HG02678 (cell line): ENCODE results near the gene SMPX.
A peak's percentile ranks its signal among the peaks of the same experiment; 100 is the strongest.

Experiments
- ATAC-seq: cut with Tn5 transposase; IDR thresholded peaks from one replicate; pipeline ENCODE4 v1.9.1; 2021; ENCODE audit warnings: mild to moderate bottlenecking, moderate library complexity; ENCODE audit not compliant: unreplicated experiment

The SMPX gene

DNA sequence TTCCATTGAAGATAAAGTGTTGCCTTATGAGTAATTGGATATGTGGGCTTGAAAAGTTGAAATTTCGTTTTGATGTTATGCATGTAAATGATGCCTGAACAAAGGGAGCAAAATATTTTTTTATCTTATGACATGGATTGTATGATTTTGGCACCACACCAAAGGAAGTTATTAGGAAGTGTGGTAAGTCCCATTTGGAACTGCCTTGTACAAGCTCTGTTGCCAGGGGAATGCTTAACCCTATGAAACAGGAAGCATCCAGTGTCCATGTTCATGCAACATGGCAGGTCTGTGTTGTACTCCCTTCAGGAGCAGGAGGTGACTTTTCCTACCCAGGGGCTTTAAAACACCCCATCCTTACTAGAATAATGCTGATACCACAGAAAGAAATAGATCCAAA lies 13.2 kb downstream of the SMPX start:
- no peak for ATAC-seq

DNA sequence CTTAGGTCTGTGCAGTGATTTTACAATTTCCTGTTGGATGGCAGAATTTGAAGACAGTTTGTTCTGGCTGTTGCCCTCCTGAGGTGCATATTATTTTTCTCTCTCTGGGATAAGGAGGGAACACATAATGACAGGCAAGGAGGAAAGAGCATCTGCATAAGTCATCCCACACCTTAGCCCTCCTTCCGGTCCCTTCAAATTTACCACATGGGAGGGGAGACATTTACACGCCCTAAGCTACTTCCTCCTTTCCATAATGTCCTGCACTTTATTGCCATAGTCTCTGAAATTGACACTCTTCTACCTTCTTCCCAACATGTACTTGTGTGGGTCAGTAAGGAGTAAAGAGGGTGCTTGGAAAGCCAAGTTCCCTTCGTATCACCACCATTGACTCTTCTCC lies 13.9 kb downstream of the SMPX start:
- ATAC-seq = no peak

DNA sequence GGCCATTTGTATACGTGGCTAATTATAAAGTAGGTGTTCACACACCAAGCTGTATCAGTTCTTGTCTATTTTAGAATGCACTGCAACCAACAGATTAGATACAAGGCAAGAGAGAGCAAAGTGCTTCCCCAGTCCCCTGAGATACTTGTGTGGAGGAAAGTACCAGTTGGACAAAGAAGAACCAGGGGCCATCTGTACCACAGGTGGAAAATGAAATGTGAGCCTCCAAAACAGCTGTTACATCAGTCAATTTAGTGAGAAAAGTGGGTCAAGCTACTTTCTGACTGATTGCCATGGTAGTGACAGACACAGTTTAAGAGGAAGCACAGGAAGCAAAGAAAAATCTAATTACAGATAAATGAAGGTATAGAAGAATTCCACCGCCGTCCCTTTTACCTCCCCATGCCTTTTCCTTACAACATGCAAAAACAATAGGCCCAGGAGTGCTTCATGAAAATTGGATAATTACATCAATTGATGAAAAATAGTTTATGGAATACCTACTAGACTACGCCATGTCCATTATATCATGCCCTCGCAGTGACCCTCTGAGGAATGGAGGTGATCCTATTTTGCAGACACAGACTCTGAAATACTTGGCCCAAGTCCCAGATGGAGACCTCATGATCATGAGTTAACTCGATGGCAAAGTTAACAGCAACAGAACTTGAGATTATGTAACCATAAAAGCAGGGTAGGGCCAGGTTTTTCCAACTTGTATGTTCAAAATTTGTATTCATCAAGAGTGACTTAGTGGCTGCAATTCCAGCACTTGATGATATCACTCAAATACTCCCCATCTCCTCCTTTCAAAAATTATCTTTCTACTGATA lies 15.8 kb downstream of the SMPX start:
- peak; percentile 50 for ATAC-seq

DNA sequence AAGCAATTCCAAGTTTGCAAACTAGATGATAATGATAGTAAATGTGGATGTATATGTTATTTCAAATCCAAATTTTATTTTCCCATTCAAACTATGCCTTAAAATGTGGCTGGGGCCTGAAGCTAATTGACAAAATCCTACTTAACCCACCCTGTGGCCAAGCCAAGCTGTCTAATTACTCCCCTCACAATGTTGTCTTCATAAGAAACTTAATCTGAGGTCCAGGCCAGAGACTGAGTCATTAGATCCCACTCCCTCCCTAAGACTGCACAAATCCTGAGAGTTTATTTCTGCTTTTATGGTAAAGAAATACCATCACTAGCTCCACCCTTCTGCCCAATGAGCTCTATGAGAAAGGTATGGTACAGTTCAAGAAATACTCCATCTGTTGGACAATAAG lies 16.6 kb downstream of the SMPX start:
- ATAC-seq = peak; percentile 10

DNA sequence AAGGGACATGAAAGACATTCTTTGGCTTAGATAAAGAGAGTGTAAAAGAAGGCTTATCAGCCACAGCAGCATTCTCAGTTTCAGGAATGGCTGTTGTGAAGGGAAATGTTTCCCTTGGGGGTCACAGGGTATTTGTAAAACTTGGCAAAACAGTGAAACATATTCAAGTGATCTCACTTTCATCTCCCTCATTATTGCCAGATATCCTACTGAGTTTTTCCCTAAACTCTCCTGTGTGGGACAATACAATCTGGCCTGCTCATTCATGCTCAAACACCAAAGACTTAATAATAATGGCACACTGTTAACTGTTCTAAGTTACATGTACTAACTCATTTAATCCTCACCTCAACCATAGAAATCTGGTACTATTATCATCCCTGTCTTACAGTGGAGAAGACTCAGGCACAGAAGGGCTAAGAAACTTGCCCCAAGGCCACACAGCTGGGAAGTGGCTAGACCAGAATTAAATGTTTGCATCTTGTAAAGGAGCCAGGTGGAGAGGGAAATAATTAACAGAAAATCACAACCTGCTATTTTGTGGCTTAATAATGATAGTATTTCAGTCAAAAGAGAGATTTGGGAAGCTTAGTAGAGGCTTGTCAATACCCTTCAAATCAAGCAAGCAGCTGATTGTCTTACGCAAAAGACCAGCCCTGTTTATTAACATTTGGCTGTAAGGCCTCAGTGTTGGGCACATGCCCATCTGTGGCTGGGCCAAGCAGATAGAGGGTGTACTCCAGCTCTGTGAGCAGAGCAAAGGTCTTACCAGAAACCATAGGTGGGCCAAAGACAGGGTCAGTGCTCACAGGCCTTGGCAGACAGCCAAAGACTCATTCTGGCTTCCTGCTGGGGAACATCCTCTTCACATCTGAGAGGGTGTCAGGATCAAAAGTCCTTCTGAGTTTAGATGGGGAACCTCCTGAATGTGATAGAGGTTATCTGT lies 17.3 kb downstream of the SMPX start:
- ATAC-seq = no peak

DNA sequence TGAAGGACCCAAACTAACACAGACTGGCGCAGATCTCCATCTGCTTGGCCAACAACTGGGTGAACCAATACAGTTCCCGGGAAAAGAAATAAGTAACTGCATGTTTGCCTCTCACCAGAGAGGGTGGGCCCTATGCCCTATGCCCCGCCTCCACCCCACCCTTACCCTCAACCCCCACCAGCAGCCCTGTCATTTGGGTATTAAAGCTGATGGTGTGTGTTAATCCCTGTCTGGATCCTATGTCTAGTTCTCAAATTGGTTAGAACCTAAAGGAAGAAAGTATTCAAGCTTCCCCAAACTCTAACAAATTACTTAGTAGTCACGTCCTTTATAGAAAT lies 19.0 kb downstream of the SMPX start:
- no peak for ATAC-seq

DNA sequence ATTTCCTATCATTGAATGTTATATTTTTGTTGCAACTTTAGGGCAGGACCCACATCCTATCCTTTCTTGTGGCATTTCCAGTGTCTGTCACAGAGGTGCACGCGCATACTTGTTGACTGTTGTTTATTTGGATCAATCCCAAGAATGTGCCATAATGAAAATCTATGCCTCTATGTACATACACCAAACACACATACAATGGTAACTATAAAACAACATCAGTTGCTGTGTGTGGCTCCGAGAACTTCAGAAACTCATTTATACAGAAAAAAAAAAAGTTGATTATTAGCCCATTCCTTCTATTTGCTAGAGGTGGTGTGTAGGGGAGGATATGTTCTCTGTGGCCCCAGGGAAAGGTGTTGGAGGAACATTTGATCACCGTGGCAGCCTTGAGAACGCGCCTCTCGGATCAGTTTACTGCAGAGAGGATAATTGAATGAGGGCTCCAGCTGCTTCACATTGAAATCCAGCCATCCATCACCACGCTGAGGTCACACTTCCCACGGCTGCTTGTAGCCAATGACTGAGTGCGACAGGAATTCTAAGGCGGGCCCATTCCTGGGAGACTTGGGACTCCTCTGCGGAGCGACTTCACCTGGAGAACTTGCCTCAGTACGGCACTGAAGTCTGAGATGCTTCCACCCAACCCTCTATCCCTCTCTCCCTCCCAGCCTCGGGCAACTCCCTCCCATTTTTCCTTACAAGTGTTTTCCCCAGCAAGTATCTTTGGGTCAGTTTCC lies 19.5 kb downstream of the SMPX start:
- ATAC-seq = no peak

DNA sequence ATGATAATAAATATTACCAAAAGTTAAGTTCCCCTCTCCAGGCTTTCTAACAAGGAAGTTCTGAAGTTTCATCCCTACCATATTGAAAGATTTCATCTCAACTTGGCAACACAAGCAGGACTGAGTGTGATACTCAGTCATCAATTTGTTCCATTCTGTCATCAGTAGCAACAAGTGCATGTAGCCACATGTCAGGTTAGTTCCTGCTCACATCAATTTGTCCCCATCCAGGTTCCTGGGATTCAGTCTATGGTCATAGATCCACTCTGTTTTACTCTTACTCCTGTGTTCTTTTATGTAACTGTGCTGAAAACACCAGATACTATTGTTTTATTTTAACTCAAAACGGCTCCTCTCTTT lies 22.2 kb downstream of the SMPX start:
- no peak for ATAC-seq

DNA sequence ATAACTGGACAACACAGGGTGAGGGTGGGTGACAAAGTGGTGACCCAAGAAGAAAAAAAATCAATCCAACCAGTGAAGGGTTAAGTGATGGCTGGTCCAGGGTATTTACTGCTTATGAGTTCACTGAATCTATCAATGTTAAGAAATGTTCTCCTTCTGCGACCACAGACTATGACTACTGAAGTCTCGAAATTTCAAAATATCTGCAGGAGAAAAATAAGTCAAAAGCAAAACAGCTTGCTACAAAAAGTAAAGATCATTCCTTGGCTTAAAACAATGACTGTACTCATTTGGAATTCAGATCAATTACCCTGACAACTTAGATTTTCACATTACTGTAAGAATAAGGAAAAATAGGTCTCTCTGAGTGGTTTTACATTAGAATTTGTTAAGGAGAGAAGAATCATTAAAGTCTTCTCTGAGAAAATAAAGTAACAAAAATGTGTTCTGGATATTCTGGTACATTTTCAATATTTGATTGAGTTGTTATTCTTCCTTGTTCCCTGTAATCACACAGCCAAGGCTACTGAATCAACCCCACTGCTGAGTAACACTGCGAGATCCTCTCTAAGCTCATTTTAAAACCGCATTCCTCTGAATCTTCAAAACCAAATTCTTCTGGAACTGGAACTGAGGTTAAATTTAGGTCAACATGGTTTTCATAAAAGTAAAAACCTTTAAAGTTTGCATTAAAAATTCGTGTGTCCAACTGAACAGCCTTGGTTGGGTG lies 22.7 kb downstream of the SMPX start:
- no peak for ATAC-seq

DNA sequence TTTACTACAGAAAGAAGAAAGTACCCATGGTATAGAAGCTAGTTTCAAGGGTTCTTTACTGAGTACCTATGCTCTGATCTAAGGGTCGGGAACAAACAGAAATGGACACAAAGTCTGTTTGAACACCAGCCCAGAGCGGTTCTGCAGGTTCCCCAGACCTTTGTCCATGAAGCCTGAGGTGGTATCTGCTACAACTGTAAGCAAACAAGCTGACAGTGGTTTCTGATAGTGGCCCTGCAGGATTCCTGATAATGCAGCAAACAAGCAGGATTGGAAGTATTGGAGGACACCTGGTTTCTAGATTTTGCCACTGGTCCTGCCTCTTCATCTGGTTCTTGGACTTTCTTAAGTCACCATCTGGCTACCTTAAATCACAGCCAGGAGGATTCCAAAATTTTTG lies 23.7 kb downstream of the SMPX start:
- no peak for ATAC-seq

DNA sequence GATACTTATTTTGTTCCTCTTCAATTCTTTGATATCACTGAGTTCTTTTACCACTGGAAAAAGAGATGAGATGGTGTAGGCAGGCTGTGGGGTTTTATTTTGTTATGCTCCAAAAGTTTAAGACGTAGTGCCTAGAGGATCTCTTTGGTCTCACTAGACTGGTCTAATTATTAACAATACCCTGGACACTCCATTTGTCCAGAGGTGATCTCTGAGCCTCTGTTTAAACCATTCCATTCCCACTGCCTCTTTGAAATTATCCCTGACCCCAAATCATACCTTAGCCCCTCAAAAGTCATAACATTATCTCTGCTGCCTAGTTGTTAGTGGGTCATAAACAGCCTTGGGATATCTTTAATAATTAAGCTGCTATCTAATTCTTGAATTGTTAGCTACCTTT lies 24.2 kb downstream of the SMPX start:
- no peak for ATAC-seq

DNA sequence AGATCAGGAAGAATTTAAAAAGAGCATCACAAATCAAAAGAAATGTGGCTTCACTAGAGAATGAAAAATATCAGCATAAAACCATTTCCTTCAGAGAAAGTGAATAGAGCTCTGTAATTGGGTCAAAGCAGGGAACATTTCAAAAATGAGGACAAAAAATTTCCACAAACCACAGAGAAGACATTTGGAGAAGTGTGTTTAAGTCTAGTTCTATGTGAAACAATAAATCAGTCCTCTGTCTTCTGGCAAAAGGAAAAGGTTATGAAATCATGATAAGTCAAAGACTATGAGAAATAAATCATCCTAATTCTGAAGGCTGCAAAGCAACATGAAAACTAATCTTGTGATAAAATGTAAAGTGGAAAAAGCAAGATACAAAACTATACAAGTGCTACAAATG lies 27.9 kb downstream of the SMPX start:
- no peak for ATAC-seq

DNA sequence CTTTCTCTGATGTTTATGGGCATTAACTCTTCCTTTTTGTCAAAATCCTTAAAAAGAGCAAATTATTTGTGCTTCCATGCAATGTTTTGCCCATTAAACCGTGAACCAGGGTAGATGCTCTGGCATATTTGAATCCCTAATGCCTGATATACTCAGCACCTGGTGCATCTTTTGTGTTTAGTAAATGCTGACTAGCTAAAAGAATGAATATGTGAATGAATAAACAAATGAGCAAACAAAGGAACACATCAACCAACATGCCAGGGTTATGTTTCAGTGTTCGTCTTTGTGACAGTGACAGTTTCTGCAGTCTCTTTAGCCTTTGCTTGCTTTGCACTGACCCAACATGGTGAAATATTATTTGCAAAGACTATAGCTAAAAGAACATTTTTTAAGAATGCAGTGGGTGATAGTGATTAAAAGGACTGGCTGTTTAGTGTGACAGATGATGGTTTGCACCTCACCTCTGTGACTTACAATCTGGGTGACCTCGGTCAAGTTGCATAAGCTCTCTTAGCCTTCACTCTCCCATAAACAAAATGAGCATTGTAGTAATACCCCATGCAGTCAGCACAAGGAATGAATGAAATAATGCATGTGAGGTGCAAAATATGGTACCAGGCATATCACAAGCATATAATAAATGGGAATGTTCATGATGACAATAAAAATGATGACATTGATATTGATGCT lies 29.5 kb downstream of the SMPX start:
- ATAC-seq = no peak

DNA sequence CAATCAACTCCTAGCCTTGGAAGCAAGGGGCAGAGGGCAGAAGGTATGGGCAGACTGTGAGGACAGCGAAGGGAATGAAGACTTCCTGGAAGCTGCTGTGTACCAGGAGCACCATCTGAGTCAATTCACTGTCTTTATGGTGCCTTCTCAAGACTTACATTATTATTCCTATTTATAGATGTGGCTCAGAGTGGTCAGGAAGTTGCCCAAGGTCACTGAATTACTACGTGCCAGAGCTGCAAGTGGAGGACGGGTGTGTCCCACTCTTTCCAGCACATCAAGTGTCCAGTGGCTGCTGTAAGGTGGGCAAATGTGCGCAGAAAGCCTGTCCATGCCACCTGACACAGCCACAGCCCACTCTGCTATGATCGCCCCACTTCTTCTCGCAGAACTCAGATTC lies 32.0 kb downstream of the SMPX start:
- no peak for ATAC-seq

DNA sequence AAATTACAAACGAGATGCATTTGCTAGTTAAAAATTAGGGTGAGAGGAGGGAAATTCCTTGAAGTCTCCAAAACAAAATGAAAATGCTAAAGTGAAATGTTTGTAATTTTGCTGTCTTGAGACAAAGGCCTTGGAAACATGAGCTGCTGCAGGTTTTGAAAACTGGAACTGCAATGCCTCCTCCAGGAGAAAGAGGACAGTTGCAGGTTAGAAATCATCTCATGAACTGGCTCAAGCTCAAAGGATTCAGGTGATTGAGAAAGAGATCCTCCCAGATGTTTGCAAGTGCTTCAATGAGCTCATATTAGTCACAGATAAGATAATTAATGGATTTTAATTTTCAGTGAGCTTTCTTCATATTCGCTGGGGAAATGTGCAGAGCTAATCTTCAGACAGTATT lies 32.4 kb downstream of the SMPX start:
- ATAC-seq = no peak

DNA sequence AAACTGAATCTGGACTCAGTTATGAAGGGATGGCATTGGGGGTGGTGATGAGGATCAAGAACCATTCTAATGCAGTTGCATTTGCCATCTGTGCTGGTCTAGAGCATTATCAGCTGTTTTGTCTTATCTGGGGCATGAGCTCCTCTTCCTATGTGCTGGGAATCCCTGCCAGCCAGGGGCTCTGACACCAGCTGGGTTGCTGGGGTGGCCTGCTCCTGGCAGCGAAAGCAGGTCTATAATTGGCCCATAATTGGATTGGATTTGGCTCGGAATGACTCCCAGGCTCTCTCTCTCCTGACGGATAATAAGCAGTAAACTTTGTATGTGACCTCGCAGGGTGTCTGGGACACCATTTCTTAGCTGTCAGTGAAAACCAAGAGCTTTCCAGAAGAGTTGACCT lies 34.1 kb downstream of the SMPX start:
- ATAC-seq = no peak

DNA sequence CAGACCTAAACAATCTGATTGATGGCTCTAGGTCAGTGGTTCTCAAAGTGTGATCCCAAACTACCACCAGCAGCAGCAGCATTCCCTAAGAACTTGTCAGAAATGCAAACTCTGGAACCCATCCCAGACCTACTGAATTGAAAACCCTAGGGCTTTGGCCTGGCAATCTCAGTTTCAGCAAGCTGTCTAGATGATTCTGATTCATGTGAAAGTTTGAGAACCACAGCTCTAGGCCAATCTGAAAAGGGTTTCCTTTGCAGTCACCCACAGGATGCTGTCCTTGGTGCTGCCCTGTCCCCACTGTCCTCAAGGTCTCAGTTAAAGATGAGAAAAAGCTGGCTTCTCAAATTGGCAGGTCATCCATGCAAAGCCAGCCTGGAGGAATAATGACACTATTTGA lies 34.8 kb downstream of the SMPX start:
- no peak for ATAC-seq

DNA sequence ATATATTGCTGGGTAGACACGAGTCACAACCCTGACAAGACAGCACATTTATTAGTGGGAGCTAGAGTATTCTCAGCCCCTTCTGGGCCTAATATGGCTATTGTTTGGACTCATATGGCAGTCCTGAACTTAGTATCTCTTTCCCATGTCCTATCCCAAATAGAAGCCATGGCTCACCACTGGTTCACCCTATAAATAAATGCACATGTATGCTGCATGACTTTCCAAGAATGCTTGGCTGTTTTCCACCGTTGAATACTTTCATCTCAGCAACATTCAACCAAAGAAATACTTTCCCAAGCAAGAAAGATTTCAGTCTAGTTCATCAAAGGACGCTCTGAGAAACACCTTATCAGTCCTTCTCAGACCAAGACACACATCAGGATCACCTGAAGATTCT lies 36.7 kb downstream of the SMPX start:
- no peak for ATAC-seq

DNA sequence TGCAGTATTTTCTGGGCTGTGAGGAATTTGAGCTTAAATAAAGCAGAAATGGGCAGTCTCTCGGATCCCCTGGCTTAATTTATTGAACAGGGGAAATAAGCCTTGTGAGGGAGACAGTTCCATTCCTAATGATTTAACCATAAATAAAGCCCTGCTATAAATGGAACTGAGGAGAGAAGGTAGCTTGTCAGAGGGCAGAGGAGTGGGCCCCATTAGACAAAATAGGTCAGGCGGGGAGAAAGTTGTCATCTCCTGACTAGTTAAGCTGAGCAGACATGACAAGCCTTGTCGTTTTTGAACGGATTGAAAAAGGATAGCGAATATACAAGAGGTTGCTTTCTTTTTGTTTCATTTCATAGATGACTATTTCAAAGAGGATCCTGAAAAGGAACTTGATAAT lies 39.3 kb downstream of the SMPX start:
- ATAC-seq = no peak

DNA sequence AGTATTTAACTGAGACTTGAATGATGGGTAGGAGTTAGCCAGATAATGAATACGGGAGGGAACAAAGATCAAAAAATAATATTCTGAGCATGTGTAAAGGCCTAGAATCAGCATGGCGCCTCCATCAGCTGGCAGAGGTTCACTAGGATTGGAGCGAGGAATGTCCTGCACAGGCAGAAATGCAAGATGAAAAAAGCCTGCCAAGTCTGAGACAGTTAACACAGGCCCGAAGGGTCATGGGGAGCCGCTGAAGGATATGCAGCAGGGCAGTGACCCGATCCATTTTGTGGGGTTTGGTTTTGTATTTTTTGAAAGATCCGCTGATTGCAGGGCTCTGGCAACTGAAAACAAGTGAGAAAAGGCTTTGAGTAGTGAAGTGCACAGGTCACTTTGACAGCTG lies 40.1 kb downstream of the SMPX start:
- ATAC-seq = no peak
